ENCODE data around the gene HNMT. TPM values are rescaled to one million over a fixed set of nuclear protein-coding genes. Genes with fewer than 3 reads are reported as not detected.

The HNMT gene
- total and polyA plus RNA-seq, 2 of the 13 experiments (the other 11 are each of a cell fraction or from before 2014, with no cell fraction given), result 279 to 309 TPM

- whole genome bisulfite sequencing (ENCODE audit: low lambda C conversion rate), result 4% methylated on average over 3 of the region's 3 CpGs
- no peak for ATAC-seq
- FAIRE-seq, result no peak
- H2AFZ ChIP-seq (ENCODE audit: low read length), result no peak overlapping the region
- no peaks in the 10 kb centered on the region for H3K9me3 ChIP-seq (ENCODE audit: low read length)
- DNase-seq (ENCODE audit: low spot score), result no peak
- peaks cover 6 to 12% of the 10 kb centered on the region in 2 experiments for H3K36me3 ChIP-seq (replicated peaks in 1 of 2; ENCODE audit: control insufficient read depth in 1 of 2, insufficient read depth in 2 of 2, low read length in 2 of 2)
- intact Hi-C loops (cut with micrococcal nuclease; ENCODE audit: unreplicated experiment), result no loop called here
- in situ Hi-C loops (cut with HindIII; ENCODE audit: extremely low pct_ligation_motif_present, low pct_unique_long_range_greater_than_20kb), result no loop called here
- peak overlapping the region; percentile 100 for H3K27ac ChIP-seq (ENCODE audit: extremely low read length, insufficient read depth, low read length)
- H3K4me2 ChIP-seq (ENCODE audit: low read depth, low read length), result peak overlapping the region; percentile 92
- POLR2A ChIA-PET, result interaction anchor here (0.9 to 9.4 kb wide), 9 partner anchors 9 to 457 kb away, joined by 3 to 733 read pairs (median 40); no protein-coding TSS in a partner anchor
- no peaks in the 10 kb centered on the region; a peak in 2 of 5 replicates for H3K27me3 ChIP-seq (ENCODE audit: control insufficient read depth in 1 of 2, insufficient read depth in 2 of 2, low read length in 2 of 2)
- BruUV-seq (replicated peaks), result no TSS peak
- H4K20me1 ChIP-seq (ENCODE audit: insufficient read depth, low read length), result no peaks in the 10 kb centered on the region
- peaks cover 79% of the 10 kb centered on the region for H3K79me2 ChIP-seq (ENCODE audit: insufficient read depth, low read length)
- peak overlapping the region; percentile 66 to 85 (median 82) for H3K4me3 ChIP-seq (replicated peaks in 1 of 3; ENCODE audit: insufficient read depth in 1 of 3, low read depth in 2 of 3, low read length in 3 of 3)
- H3K4me1 ChIP-seq (ENCODE audit: insufficient read depth, low read length), result peaks cover 72% of the 10 kb centered on the region
- H3K9ac ChIP-seq (ENCODE audit: insufficient read depth, low read depth, low read length), result peak overlapping the region; percentile 99
- CTCF ChIA-PET (ENCODE audit: low intra/inter-chr PET ratio, low total read pairs), result no interaction called here
- TF ChIP-seq CHCHD3 (CRISPR knock-in tag; IDR thresholded peaks at IDR 0.05), result no peak
- no peak for TF ChIP-seq ZNF143 (CRISPR knock-in tag; IDR thresholded peaks at IDR 0.05)
- TF ChIP-seq MED1 (CRISPR knock-in tag; IDR thresholded peaks at IDR 0.05), result peak; percentile 59
- TF ChIP-seq ZNF780A (CRISPR knock-in tag; IDR thresholded peaks at IDR 0.05), result no peak
- no peak for TF ChIP-seq HNF1A (IDR thresholded peaks at IDR 0.05; ENCODE audit: low read depth)
- no peak for TF ChIP-seq HNF1A (CRISPR knock-in tag; IDR thresholded peaks at IDR 0.05; ENCODE audit: borderline replicate concordance)
- TF ChIP-seq DMTF1 (CRISPR knock-in tag; IDR thresholded peaks at IDR 0.05), result no peak
- TF ChIP-seq ZNF281 (CRISPR knock-in tag; IDR thresholded peaks at IDR 0.05; ENCODE audit: borderline replicate concordance), result no peak
- TF ChIP-seq ZNF224 (CRISPR knock-in tag; IDR thresholded peaks at IDR 0.05), result no peak
- TF ChIP-seq ZNF619 (CRISPR knock-in tag; IDR thresholded peaks at IDR 0.05), result no peak
- no peak for TF ChIP-seq KDM5A (IDR thresholded peaks at IDR 0.05; ENCODE audit: borderline replicate concordance, low read length)
These were observed 1.8 kb downstream of the HNMT start for GRCh38 chr2:137966043-137966442.

All from HepG2 (cell line).